ENCODE results near the gene DLX5.

DNA sequence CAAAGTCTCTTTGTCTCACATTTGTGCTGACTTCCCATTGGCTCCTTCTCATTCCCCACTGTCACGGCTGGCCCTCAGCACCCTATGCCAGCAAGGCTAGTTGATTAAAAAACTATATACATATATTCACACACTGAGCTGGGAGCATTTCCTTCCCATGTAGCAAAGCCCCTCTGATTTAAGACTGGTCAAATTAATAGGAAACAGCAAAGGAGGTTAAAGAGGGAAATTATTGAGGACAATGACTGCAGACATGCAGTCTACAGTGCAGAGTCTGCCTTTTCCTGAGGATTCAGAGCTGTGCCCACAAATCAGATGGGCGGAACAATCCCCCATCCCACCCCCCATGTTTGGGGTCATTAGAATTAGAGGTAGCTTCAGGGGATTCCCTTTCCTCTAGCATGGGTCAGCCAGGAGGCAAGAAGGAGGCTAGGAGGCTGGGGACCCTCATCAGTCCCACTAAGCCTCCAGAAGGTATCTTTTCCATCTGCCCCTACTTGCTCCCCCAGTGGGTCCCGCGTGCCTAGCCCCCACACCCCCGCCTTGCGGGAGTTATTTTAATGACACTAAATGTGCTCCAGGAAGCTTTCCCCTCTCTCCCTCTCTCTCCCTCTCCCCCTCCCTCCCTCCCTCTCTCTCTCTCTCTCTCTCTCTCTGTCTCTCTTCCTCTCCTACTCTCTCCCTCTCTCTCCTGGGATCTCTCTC, 29.1 kb downstream of the DLX5 start:
- TF ChIP-seq SIN3A (IDR thresholded peaks at IDR 0.05; ENCODE audit: borderline replicate concordance, insufficient read depth, low read length) (no peak), POLR2AphosphoS5 (IDR thresholded peaks at IDR 0.05; ENCODE audit: low read depth, low read length) (no peak), TAF1 (IDR thresholded peaks at IDR 0.05; ENCODE audit: borderline replicate concordance, insufficient read depth, low read length) (no peak)
- TF ChIP-seq, protein P1, sequence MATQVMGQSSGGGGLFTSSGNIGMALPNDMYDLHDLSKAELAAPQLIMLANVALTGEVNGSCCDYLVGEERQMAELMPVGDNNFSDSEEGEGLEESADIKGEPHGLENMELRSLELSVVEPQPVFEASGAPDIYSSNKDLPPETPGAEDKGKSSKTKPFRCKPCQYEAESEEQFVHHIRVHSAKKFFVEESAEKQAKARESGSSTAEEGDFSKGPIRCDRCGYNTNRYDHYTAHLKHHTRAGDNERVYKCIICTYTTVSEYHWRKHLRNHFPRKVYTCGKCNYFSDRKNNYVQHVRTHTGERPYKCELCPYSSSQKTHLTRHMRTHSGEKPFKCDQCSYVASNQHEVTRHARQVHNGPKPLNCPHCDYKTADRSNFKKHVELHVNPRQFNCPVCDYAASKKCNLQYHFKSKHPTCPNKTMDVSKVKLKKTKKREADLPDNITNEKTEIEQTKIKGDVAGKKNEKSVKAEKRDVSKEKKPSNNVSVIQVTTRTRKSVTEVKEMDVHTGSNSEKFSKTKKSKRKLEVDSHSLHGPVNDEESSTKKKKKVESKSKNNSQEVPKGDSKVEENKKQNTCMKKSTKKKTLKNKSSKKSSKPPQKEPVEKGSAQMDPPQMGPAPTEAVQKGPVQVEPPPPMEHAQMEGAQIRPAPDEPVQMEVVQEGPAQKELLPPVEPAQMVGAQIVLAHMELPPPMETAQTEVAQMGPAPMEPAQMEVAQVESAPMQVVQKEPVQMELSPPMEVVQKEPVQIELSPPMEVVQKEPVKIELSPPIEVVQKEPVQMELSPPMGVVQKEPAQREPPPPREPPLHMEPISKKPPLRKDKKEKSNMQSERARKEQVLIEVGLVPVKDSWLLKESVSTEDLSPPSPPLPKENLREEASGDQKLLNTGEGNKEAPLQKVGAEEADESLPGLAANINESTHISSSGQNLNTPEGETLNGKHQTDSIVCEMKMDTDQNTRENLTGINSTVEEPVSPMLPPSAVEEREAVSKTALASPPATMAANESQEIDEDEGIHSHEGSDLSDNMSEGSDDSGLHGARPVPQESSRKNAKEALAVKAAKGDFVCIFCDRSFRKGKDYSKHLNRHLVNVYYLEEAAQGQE (IDR thresholded peaks at IDR 0.05; ENCODE audit: insufficient read depth in 1 of 2, low read depth in 2 of 2, low read length in 2 of 2), result no peak

All from PFSK-1 (cell line).